GM18867 (cell line): ENCODE data around the gene ASCC1.
"Not testable (repeated sequence)": the region's sequence is repeated elsewhere in the genome, so short reads cannot be mapped to it uniquely, and the experiment has no call there.

Source experiments
- ATAC-seq: cut with Tn5 transposase; IDR thresholded peaks from one replicate; pipeline ENCODE4 v1.9.1; 2021; ENCODE audit warnings: mild to moderate bottlenecking, moderate library complexity; ENCODE audit not compliant: unreplicated experiment

Gene ASCC1

DNA sequence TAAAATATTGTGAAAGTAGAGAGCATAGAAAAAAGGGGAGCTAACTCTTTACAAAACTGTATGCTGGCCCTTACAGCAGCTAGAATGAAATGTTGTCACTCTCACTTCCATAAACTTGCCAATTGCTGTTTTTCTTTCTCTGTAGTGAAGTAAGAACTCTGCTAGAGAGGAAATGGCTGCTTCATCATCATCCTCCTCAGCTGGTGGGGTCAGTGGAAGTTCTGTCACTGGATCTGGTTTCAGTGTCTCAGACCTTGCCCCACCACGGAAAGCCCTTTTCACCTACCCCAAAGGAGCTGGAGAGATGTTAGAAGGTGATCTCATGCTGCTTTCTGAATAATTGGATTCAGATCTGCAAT, 7.6 kb upstream of the ASCC1 start:
- ATAC-seq: no peak

DNA sequence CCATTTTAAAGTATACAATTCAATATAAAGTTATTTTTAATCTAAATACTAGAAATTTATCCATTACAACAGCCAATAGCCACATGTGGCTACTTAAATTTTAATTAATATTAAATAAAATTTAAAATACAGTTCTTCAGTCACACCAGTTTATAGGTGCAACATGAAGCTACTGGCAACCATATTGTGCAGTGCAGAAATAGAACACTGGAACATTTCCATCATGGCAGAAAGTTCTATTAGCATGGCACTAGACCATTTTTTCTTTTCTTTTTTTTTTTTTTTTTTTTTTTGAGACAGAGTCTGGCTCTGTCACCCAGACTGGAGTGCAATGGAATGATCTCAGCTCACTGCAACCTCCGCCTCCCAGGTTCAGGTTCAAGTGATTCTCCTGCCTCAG, 5.2 kb upstream of the ASCC1 start:
- no peak for ATAC-seq

DNA sequence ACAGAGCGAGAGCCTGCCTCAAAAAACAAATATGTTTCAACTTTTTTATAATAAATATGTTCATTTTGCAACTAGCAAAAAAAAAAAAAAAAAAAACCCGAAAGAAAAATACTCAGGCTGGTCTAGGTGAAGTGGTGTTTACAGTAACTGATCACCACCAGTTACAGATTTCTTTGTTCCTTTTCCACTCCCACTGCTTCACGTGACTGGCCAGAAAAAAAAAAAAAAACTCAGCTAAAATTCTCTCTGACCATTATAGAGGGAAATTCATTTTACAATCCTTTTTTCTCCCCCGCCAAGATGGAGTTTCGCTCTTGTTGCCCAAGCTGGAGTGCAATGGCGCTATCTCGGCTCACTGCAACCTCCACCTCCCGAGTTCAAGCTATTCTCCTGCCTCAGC, 4.6 kb upstream of the ASCC1 start:
- no peak for ATAC-seq

DNA sequence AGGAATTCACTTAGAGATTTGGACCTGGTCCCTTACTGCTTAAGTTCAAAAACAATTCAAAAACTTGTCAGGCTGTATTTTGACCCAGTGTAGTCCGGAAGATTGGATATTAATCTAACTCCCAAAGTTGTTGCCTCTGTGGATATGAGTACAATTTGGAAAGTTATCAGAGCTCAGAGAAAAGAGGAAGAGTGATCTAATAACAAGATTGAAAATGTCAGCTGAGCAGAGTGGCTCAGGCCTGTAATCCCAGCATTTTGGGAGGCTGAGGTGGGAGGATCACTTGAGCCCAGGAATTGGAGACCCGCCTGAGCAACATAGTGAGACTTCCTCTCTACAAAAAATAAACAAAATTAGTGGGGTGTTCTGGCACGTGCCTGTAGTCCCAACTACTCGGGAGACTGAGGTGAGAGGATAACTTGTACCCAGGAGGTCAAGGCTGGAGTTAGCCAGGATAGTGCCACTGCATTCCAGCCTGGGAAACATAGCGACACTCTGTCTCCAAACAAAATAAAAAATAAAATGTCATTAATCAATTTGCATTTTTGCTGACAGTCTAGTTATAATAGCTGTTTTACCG, 3.2 kb upstream of the ASCC1 start:
- ATAC-seq: no peak

DNA sequence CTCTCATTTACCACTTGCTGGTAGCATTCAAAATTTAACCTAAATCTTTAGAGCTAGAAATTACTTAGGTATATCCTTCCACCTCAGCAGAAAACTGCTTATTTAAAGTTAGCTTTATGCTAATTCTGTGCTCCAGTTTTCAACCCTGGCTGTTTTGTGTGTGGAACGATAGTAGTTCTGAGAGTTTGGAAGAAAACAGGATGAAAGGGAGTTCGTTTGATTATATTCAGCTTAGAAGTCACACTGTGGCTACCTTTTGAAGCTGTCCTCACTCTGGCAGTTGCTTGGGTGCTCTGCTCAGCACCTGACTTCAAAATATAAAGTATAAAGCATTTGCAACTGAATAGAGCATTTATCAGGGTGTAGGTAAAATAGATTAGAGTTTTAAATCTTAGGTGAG, 2.6 kb upstream of the ASCC1 start:
- no peak for ATAC-seq

DNA sequence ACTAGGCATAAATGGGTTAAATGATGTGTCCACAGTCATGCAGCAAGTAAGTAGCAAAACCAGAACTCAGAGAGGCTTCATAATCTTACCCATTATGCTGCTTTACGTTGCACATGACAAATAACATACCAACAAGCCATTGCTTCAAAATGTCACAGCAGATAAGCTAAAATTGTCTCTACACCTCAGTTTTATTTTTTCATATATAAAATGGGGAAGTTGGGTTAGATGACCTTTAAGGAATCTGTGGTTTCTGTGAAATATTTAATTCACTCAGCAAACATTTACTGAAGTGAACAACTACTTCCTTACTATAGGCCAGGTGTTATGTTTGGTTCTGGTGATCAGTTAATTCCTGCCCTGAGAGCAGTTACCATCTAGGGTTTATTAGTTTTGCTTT, 2.2 kb upstream of the ASCC1 start:
- peak; percentile 23 for ATAC-seq

DNA sequence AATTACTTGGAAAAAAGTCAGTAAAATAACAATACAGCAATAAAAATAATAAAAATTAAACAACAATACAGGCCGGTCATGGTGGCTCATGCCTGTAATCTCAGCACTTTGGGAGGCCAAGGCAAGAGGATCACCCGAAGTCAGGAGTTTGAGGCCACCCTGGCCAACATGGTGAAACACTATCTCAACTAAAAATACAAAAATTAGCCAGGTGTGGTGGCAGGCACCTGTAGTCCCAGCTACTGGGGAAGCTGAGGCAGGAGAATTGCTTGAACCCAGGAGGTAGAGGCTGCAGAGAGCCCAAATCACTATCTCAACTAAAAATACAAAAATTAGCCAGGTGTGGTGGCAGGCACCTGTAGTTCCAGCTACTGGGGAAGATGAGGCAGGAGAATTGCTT, 4.2 kb downstream of the ASCC1 start:
- not testable (repeated sequence) for ATAC-seq

DNA sequence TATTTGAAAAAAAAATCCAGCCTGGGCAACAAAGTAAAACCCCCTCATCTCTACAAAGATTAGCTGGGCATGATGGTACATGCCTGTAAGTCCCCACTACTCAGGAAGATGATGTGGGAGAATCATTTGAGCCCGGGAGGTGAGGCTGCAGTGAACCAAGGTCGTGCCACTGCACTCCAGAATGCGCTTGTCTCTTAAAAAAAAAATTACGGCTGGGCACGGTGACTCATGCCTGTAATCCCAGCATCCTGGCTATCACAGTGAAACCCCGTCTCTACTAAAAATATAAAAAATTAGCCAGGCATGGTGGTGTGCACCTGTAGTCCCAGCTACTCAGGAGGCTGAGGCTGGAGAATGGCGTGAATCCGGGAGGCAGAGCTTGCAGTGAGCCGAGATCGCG, 4.7 kb downstream of the ASCC1 start:
- ATAC-seq: not testable (repeated sequence)

DNA sequence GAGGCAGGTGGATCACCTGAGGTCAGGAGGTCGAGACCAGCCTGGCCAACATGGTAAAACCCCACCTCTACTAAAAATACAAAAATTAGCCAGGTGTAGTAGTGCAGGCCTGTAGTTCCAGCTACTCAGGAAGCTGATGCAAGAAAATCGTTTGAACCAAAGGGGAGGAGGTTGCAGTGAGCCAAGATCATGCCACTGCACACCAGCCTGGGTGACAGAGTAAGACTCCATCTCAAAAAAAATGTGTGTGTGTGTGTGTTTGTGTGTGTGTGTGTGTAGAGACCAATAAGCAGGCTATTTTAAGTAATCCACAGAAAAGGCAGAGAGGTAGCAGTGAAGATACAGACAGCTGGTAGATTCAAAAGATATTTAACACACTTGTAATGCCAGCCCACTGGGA, 7.5 kb downstream of the ASCC1 start:
- ATAC-seq: not testable (repeated sequence)

DNA sequence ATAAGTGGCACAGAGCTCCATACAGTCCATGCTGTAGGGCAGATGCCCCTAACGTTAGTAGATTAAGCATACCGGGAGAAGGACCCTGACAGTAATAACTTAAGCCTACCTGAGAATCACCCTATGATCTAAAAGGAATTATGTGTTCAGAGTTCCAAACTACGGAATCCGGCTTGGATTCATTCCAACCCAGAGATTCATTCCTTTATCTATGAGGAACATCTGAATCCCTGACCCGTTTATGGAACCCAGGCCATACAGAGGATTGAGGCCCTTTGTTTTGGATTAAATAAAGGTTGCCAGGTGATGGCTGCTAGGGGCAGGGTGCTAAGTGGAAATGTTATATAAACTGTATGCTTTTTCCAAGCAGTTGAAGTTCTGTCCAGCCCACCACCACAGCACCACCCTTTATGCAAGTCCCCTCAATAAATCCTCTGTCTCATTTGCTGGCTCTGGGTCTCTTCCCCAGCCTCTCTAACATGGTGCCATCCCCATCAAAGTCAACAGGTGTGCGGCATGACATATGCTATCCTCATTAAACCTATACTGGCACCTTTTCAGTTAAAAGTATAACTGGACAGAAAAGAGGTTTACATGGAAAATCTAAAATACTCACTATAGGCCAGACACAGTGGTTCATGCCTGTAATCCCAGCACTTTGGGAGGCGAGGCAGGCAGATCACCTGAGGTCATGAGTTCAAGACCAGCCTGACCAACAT, 9.4 kb downstream of the ASCC1 start:
- ATAC-seq: no peak

DNA sequence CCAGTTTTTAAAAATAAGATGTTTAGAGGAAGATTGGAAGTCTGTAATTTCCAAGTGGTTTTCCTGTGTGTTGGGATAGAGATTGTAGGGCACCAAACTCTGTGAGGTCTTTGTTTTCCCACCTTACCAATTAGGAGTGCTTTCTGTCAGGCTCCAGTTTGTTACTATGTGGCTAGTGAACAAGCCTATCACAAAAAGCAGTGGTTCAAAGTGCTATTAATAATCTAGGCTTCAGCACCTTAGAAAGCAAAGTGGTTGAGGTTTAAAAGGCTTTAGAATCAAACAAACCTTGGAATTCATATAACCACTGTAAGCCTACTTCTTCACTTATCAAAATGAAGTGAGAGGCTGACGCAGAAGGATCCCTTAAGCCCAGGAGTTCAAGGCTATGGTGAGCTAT, 11.4 kb downstream of the ASCC1 start:
- no peak for ATAC-seq

DNA sequence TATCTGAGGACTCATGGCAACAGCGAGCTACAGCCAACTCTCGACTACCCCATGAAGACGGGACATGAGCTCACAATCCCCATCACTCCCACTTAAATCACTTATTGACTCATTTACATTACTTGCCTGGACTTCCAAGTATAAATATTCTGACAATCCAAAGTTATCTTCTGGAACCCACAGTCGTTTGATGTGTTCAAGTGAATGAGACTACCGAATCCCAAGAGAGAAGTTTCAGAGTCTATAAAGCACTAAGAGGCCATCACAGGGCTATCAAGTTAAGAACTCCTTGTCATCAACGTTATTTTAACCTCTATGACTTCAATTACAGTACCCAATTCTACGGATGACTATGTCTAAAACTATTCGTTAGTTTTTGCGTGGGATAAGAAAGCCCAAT, 11.8 kb downstream of the ASCC1 start:
- no peak for ATAC-seq

DNA sequence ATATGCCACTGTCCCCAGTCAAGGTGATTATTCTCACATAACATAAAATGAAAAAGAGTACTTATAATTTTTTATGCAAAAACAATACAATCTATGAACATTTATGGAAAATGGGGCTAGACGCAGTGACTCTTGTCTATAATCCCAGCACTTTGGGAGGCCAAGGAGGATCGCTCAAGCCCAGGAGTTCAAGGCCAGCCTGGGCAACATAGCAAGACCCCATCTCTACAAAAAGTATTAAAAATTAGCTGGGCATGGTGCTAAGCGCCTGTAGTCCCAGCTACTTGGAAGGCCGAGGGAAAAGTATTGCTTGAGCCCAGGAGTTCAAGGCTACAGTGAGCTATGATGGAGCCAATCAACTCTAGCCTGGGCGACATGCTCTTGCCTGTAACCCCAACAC, 14.8 kb downstream of the ASCC1 start:
- no peak for ATAC-seq

DNA sequence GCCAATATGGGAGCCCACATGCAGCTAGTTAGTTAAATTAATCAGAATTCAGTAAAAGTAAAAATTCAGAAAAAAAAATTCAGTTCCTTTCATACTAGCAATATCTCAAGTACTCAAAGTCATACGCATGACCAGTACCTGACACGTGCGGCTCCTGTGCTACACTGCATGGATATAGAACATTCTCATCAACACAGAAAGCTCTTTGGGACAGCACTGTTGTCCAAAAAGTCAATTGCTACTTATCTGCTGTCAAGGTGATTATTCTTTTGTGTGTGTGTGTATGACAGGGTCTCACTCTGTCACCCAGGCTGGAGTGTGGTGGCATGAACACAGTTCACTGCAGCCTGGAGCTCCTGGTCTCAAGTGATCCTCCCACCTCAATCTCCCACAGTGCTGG, 15.2 kb downstream of the ASCC1 start:
- no peak for ATAC-seq

DNA sequence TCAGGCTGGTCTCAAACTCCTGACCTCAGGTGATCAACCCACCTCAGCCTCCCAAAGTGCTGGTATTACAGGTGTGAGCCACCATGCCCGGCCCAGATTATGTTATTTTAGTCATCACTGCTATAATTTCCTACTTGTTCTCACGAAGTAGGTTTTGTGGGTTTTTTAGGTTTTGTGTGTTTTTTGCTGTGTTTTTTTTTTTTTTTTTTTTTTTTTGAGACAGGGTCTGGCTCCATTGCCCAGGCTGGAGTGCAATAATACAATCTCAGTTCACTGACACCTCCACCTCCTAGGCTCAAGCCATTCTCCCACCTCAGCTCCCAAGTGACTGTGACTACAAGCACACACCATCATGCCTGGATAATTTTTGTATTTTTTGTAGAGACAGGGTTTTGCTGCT, 21.1 kb downstream of the ASCC1 start:
- no peak for ATAC-seq

DNA sequence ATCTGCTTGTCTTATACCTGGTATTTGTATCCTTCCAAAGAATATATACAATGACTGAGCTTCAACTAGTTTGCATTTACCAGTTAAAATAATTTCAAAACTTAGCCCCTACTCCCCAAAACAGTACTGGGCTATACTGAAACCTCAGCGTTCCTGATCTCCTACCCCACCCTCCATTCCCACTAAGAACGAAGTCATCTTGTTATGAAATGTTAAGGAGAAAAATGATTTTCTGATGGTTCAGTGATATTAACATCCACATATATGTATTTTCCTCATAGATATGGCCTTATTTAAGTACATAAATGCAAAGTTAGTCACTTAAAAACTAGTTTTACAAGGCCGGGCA, 29.1 kb downstream of the ASCC1 start:
- no peak for ATAC-seq

DNA sequence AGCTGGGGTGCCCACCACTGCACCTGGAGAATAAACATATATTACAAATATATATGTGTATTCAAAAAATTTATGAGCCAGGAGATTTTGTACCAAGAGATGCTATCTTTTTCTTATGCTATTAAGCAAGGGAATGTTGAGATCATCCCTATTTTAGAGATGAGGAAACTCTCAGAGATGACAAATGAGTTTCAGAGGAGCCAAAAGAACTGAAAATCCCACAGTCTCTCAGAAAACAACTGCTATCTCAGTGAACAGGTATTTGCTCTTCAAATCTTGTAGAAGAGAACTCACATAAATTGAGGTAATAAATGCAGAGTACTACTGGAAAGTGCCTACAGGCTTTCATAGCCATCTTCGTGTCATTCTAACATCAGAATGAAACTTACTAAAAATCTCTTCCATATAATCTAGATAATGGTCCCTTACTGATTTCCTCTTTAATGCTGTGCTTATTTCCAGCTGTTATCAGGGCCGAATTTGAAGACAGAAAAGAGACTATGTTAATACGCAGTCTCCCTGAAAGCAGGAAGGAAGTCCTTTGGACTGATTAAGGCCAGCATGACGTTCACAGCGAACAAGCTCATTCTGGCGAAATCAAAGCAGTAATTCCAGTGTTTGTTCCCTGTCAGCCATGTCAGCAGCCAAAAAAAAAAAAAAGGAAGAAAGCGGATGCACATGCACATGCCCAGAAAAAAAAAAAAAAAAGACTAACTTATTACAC, 29.7 kb downstream of the ASCC1 start:
- no peak for ATAC-seq

DNA sequence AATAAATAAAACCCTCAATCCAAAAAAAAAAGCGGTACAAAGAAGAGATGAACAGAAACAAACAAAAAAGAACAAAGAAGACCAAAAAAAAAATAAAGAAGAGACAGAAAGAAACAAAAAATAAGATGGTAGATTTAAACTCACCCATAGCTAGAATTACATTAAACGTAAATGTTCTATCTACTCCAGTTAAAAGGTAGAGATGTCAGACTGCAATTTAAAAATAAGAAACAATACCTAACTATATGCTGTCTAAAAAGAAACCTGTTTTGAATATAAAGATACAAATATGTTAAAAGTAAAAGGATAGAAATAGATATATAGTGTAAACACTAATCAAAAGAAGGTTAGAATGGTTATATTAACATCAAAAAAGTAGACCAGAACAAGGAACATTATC, 31.9 kb downstream of the ASCC1 start:
- ATAC-seq: no peak

DNA sequence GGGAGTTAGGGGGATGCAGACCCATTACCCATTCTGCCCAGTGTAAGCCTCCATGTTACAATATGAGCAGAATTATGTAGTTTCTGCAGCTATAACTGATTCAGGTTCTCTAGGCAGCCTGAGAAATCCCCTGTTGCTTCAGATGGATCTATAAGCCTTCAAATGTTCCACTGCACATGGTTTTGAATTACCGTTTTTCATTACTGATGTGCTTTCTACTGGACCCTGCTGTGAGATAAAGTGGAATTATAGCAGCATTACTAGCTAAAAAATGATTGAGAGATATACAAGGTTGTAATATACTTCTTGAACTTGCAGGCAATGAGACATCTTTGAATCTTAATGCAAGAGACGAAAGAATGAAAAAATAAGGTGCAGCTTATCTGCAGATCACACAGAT, 38.6 kb downstream of the ASCC1 start:
- ATAC-seq: no peak

DNA sequence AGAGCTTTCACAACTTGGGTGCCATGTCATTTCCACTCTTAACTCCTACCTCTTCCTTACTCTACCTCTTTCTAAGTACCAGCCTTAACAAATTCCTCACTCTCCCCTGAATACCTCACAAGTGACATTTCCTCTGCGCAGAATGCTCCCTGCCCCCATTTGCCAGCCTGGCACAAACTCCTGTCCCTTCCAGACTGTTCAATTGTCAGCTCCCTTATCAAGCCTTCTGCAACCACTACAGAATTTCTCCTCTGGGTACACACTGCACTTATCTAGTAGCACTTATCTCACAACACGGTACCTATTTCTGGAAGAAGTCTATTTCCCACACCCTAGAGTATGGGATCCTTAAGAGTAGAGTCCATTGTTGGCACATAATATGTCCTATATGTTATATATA, 39.4 kb downstream of the ASCC1 start:
- no peak for ATAC-seq

DNA sequence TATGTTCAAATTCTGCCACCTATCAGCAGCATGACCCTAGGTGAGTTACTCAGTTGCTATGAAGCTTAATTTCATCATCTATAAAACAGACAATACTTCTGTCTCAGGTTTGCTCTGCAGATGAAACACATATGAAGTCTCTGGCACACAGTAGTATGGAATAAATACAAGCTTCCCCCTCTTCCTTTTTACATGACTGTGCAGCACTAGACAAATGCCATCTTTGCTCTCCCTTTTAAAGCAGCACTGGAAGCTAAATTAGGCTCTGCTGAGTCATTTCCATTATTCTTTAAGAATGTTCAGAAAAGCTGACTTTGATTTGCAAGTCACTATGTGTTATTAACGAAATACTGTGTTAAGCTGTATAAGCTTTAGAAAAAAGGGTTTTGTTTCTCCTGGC, 40.9 kb downstream of the ASCC1 start:
- ATAC-seq: no peak

DNA sequence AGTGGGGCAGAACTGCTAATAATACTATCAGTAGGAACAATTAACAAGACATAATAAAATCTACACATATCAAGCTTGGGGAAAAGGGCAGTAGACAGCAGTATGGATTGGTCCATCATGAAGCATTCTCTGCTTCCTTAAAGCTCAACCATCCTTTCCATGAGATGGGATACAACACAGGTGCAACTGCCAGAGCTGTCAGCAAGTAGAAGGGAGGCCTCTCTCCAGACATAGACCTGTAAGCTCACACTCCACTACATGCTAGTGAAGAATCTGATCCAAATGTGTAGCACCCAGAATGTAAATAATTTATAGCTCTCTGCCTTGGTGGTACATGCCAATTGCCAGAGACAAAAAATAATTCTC, 41.8 kb downstream of the ASCC1 start:
- ATAC-seq: peak; percentile 17
